ENCODE data around the gene CUTA. TPM values are rescaled to one million over a fixed set of nuclear protein-coding genes. Genes with fewer than 3 reads are reported as not detected.
A peak's percentile ranks its signal among the peaks of the same experiment; 100 is the strongest.

Gene CUTA
- total and polyA plus RNA-seq, 2 experiments from 2014 or later: 207 to 421 TPM

GRCh38 chr6:33411632-33412005 lies 6.3 kb downstream of the CUTA start:
- peak overlapping the region; percentile 77 for H3K4me3 Mint-ChIP-seq
- Histone ChIP-seq H3K36me3 (ENCODE audit: insufficient read depth) (peaks cover 26% of the 10 kb centered on the region; the same call in 1 of the 2 replicates), H3K9me2 (ENCODE audit: insufficient read depth) (no peaks in the 10 kb centered on the region), H3K4me3 (peak overlapping the region; percentile 81), H2AFZ (no peak overlapping the region), H4K20me1 (replicated peaks; ENCODE audit: insufficient read depth) (peaks cover 18% of the 10 kb centered on the region), H3K4me1 (ENCODE audit: insufficient read depth) (peaks cover 33% of the 10 kb centered on the region), H3K27me3 (ENCODE audit: insufficient read depth) (no peaks in the 10 kb centered on the region), H3K27ac (ENCODE audit: low read depth) (no peak overlapping the region), H3F3A (replicated peaks; ENCODE audit: low read depth) (peaks cover 23% of the 10 kb centered on the region), H3K4me2 (peak overlapping the region; percentile 96), H3K79me2 (replicated peaks; ENCODE audit: insufficient read depth) (peaks cover 33% of the 10 kb centered on the region)
- ATAC-seq (no peak), DNase-seq (ENCODE audit: low spot score) (no peak)
- H3K9me3 Mint-ChIP-seq: no peaks in the 10 kb centered on the region
- peak overlapping the region; percentile 74 for H3K27ac Mint-ChIP-seq
- H3K4me1 Mint-ChIP-seq: peaks cover 50% of the 10 kb centered on the region
- TF ChIP-seq STAT1 (IDR thresholded peaks at IDR 0.05; ENCODE audit: unreplicated experiment) (no peak), ZNF114 (CRISPR knock-in tag; IDR thresholded peaks at IDR 0.05) (no peak), JUNB (IDR thresholded peaks at IDR 0.05; ENCODE audit: unreplicated experiment) (no peak), EZH2 (IDR thresholded peaks at IDR 0.05; ENCODE audit: low read depth, unreplicated experiment) (no peak)
- peaks cover 60% of the 10 kb centered on the region for H3K36me3 Mint-ChIP-seq (ENCODE audit: low read depth)
- H3K27me3 Mint-ChIP-seq (ENCODE audit: insufficient read depth, low read depth, poor library complexity): peaks cover 19% of the 10 kb centered on the region

DNA sequence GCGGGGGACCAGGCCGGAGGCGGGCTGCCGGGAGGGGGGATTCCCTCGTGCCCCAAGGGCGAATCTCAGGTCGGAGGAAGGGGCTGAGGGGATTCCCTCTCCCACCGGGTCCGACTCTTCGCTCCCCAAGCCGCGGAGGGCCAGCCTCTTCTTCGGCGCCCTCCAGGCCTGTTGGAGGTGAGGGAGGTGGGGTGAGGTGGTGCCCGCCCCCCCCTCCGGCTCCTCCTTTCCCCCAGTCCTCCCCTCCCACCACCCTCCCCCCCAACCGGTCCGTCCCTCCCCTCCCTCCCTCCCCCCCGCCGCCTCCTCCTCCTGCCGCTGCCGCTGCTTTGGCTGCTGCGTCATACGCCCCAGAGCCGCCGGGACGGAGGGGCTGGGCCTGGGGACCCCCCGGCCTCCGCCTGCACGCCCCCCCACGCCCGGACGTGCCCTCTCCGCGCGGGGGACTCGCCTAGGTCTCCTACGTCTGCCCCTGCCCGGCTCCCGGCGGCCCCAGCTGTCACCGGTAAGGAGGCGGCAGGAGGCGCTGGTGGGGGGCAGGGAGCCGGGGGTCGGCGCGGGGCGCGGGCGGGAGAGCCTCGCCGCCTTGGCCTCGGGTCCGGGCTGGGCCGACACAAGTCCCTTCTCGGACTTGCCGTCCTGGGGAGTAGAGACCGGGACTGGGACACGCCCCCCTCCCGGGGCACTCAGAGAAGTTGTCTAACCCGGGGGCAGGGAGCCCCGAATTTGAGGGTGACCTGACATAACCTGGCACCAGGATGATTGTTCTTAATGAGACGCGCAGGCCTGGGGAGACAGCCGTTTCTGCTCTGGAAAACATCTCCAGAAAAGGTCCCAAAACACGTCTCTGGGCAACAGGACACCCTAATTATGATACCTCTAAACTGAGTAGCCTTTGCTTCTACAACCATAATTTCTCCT lies 6.9 kb downstream of the CUTA start, which contains the start of gene PHF1:
PHF1 (plus strand) TSS at position 304 of the 921 bp plus-strand sequence. CDS start 1,250 bp downstream, outside the sequence.
- no peak within 1 kb of the TSS for H2AFZ ChIP-seq

More for the DNA sequence above, 6.9 kb downstream of the CUTA start, which contains the start of gene PHF1:
- H3K27me3 Mint-ChIP-seq (ENCODE audit: insufficient read depth, low read depth, poor library complexity): peaks cover 19% of the 10 kb centered on the region
- H3K9me2 ChIP-seq (ENCODE audit: insufficient read depth): no peaks in the 10 kb centered on the region
- peak within 1 kb of the TSS; percentile 84 for H3K4me3 Mint-ChIP-seq
- peaks cover 12% of the 10 kb centered on the region for H4K20me1 ChIP-seq (replicated peaks; ENCODE audit: insufficient read depth)
- H3F3A ChIP-seq (replicated peaks; ENCODE audit: low read depth): peaks cover 23% of the 10 kb centered on the region
- peaks cover 60% of the 10 kb centered on the region for H3K36me3 Mint-ChIP-seq (ENCODE audit: low read depth)
- no peaks in the 10 kb centered on the region for H3K27me3 ChIP-seq (ENCODE audit: insufficient read depth)
- peak within 1 kb of the TSS; percentile 81 for H3K4me3 ChIP-seq
- DNase-seq (ENCODE audit: low spot score) (peak; percentile 58), ATAC-seq (peak; percentile 20)
- H3K79me2 ChIP-seq (replicated peaks; ENCODE audit: insufficient read depth): peaks cover 27% of the 10 kb centered on the region
- no peak for TF ChIP-seq ZNF331 (CRISPR knock-in tag; IDR thresholded peaks at IDR 0.05; ENCODE audit: low read depth)
- no peak for TF ChIP-seq POLR2AphosphoS5 (IDR thresholded peaks at IDR 0.05; ENCODE audit: low read depth)
- no peak for TF ChIP-seq EZH2 (IDR thresholded peaks at IDR 0.05; ENCODE audit: low read depth, unreplicated experiment)
- TF ChIP-seq ZNF114 (CRISPR knock-in tag; IDR thresholded peaks at IDR 0.05): no peak
- 0 out of 2 replicates have a peak, but pooled peaks have one; percentile 11 for TF ChIP-seq CREB1 (CRISPR knock-in tag; IDR thresholded peaks at IDR 0.05; ENCODE audit: low read depth)
- TF ChIP-seq, protein P1, sequence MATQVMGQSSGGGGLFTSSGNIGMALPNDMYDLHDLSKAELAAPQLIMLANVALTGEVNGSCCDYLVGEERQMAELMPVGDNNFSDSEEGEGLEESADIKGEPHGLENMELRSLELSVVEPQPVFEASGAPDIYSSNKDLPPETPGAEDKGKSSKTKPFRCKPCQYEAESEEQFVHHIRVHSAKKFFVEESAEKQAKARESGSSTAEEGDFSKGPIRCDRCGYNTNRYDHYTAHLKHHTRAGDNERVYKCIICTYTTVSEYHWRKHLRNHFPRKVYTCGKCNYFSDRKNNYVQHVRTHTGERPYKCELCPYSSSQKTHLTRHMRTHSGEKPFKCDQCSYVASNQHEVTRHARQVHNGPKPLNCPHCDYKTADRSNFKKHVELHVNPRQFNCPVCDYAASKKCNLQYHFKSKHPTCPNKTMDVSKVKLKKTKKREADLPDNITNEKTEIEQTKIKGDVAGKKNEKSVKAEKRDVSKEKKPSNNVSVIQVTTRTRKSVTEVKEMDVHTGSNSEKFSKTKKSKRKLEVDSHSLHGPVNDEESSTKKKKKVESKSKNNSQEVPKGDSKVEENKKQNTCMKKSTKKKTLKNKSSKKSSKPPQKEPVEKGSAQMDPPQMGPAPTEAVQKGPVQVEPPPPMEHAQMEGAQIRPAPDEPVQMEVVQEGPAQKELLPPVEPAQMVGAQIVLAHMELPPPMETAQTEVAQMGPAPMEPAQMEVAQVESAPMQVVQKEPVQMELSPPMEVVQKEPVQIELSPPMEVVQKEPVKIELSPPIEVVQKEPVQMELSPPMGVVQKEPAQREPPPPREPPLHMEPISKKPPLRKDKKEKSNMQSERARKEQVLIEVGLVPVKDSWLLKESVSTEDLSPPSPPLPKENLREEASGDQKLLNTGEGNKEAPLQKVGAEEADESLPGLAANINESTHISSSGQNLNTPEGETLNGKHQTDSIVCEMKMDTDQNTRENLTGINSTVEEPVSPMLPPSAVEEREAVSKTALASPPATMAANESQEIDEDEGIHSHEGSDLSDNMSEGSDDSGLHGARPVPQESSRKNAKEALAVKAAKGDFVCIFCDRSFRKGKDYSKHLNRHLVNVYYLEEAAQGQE (IDR thresholded peaks at IDR 0.05; ENCODE audit: unreplicated experiment): no peak
- TF ChIP-seq ETS1 (IDR thresholded peaks at IDR 0.05): no peak
- TF ChIP-seq CTCF (conservative IDR thresholded peaks at IDR 0.05; ENCODE audit: low read depth in 2 of 2): 0 out of 4 replicates have a peak, but pooled peaks of 1 of the 2 experiments have one; percentile 11
- peak within 1 kb of the TSS; percentile 93; the same call in 1 of the 2 replicates for H3K27ac ChIP-seq (ENCODE audit: low read depth)
- peak within 1 kb of the TSS; percentile 96 for H3K4me2 ChIP-seq
- peak within 1 kb of the TSS; percentile 98 for H3K27ac Mint-ChIP-seq
- H3K4me1 Mint-ChIP-seq: peaks cover 44% of the 10 kb centered on the region
- H3K4me1 ChIP-seq (ENCODE audit: insufficient read depth): peaks cover 27% of the 10 kb centered on the region
- H3K9me3 Mint-ChIP-seq: no peaks in the 10 kb centered on the region
- peaks cover 30% of the 10 kb centered on the region; the same call in 1 of the 2 replicates for H3K36me3 ChIP-seq (ENCODE audit: insufficient read depth)

All from GM23338 (cell line).